Aorta (tissue), 5 donors: ENCODE measurements around the gene NPL. TPM values are rescaled to one million over a fixed set of nuclear protein-coding genes. Genes with fewer than 3 reads are reported as not detected.

Source experiments
- ATAC-seq: fragments of 200-7000 bp; cut with Tn5 transposase; one replicate; pipeline ENCODE4 v1.9.1; 2022; ENCODE audit warnings: moderate library complexity; ENCODE audit not compliant: low FRiP score
- DNase-seq, 2 donors: peaks; one replicate each; pipeline ENCODE4 v3.0.0-alpha.2; 2020
- H3K27ac ChIP-seq, 2 donors: one replicate each; pipeline ENCODE4 v1.5.1; 2013; ENCODE audit warnings: low read length in 2 of 2, mild to moderate bottlenecking in 2 of 2, moderate library complexity in 2 of 2, control low read depth in 1 of 2, inconsistent platforms in 1 of 2, low read depth in 1 of 2
- H3K27me3 ChIP-seq, 2 donors: one replicate each; pipeline ENCODE4 v1.6.1; 2013; ENCODE audit warnings: control low read depth in 1 of 2, low read length in 1 of 2, mild to moderate bottlenecking in 1 of 2, moderate library complexity in 1 of 2; ENCODE audit not compliant: insufficient read depth in 2 of 2, control insufficient read depth in 1 of 2
- H3K36me3 ChIP-seq, 2 donors: one replicate each; pipeline ENCODE4 v1.6.1; 2013; ENCODE audit warnings: control low read depth in 1 of 2, low read length in 1 of 2, mild to moderate bottlenecking in 1 of 2; ENCODE audit not compliant: insufficient read depth in 2 of 2, control insufficient read depth in 1 of 2
- H3K4me1 ChIP-seq, 2 donors: one replicate each; pipeline ENCODE4 v1.6.1; 2013; ENCODE audit warnings: low read length in 2 of 2, control low read depth in 1 of 2, mild to moderate bottlenecking in 1 of 2, moderate library complexity in 1 of 2; ENCODE audit not compliant: insufficient read depth in 2 of 2, control insufficient read depth in 1 of 2
- H3K4me3 ChIP-seq, 2 donors: one replicate each; pipeline ENCODE4 v1.5.1; 2013; ENCODE audit warnings: low read length in 2 of 2, control low read depth in 1 of 2, mild to moderate bottlenecking in 1 of 2
- H3K9me3 ChIP-seq: one replicate; pipeline ENCODE4 v1.6.1; 2013; ENCODE audit warnings: mild to moderate bottlenecking, low read length; ENCODE audit not compliant: control insufficient read depth
- WGBS, 2 donors: extraction: QIAGEN DNeasy Blood & Tissue Kit; methylation state at CpG; one replicate each; pipeline ENCODE4 v1.1.7; 2013; 5-methylcytosine and 5-hydroxymethylcytosine counted together
- intact Hi-C, 2 donors: fragments of 100-400 bp; cut with DNase I; formaldehyde crosslinking; loops; one replicate each; pipeline versions ENCODE4 v1.14.2 to v1.15.0; 2022
- polyA plus RNA-seq, 2 donors: library from polyadenylated mRNA; stranded (reverse); fragments of 200-250 nt; gene quantifications; one replicate each; pipeline ENCODE4 v1.2.3, GENCODE V29; 2013
- total RNA-seq, 2 donors: library from RNA; stranded (reverse); fragmentation: NEBNext Ultra II Directional; extraction: Animal tissue kit (Norgen Biotek cat#: 25700); gene quantifications; one replicate each; pipeline ENCODE4 v1.2.1, GENCODE V29; 2021
- donor health status: healthy with polysubstance abuse.
- donor health status: Bipolar disorder and iron deficiency.
- donor health status: DM: no; HTN: no; CAD: no.
- donor health status: DM: no; HTN: no; CAD: no.
- donor health status: DM: yes; HTN: yes; CAD: no.

The NPL gene
- total and polyA plus RNA-seq, 4 donors: 4.8 to 36.6 (median 15.4) TPM

GRCh38 chr1:182761396-182762395, 27.9 kb upstream of the NPL start:
- Histone ChIP-seq H3K9me3 (no peaks in the 10 kb centered on the region), H3K27me3 (no peaks in the 10 kb centered on the region), H3K36me3 (no peaks in the 10 kb centered on the region), H3K4me1 (peaks cover 0 to 3% of the 10 kb centered on the region in 2 donors), H3K27ac (no peak overlapping the region), H3K4me3 (no peak overlapping the region)
- intact Hi-C loops: no loop called here
- no peak for ATAC-seq
- no peak for DNase-seq
- WGBS, 2 donors: 84 to 85% methylated on average over 4 of the region's 4 CpGs

DNA sequence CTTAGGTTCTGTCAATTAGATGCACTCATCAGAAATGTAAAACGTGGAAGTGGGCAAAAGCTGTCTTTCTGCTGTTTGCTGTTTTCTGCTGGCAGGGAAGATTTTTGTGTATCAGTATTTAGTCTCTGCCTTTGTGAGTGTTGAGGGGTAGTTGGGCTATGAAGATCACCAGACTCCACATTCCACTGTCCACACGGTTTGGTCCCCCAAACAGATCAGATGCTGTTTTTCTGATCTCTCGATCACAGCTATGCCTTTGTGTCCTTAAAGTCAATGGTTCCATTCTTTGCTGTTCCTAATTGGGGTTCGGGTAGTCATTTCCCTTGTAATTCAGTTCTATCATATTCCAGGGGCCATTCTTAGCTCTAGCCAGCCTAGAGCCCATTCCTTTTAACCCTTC, 27.0 kb upstream of the NPL start:
- Histone ChIP-seq H3K27ac (no peak overlapping the region), H3K9me3 (no peaks in the 10 kb centered on the region), H3K36me3 (no peaks in the 10 kb centered on the region), H3K27me3 (no peaks in the 10 kb centered on the region), H3K4me3 (no peak overlapping the region), H3K4me1 (peaks cover 0 to 3% of the 10 kb centered on the region in 2 donors)
- 91 to 95% methylated on average over 4 of the region's 4 CpGs for WGBS, 2 donors
- ATAC-seq (no peak), DNase-seq (no peak)
- intact Hi-C loops: no loop called here

GRCh38 chr1:182764029-182764727, 25.4 kb upstream of the NPL start:
- WGBS, 2 donors: 75 to 84% methylated on average over 4 of the region's 4 CpGs
- H3K27ac ChIP-seq: no peak overlapping the region
- no peak overlapping the region for H3K4me3 ChIP-seq
- H3K36me3 ChIP-seq: no peaks in the 10 kb centered on the region
- ATAC-seq: no peak
- no peaks in the 10 kb centered on the region for H3K27me3 ChIP-seq
- intact Hi-C loops: no loop called here
- DNase-seq: no peak
- H3K9me3 ChIP-seq: no peaks in the 10 kb centered on the region
- peaks cover 0 to 3% of the 10 kb centered on the region in 2 donors for H3K4me1 ChIP-seq

DNA sequence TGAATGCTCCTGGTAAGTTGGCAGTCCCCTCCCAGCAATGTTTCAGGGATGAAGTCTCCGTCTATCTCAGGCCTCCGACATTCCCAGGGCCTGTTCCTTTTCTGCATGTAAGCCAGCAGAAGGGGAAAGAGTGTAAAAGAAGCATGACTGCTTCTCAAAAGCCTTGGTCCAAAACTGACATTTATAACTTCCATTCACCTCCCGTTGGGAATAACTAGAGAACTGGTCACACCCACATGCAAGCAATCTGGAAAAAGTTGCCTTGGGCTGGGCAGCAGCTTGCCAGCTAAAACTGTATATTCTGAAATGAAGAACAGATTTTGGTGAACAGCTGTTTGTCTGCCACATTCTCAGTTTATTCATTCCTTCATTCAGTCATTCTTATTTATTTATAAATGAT, 24.2 kb upstream of the NPL start:
- peaks cover 0 to 3% of the 10 kb centered on the region in 2 donors for H3K4me1 ChIP-seq
- no peaks in the 10 kb centered on the region for H3K36me3 ChIP-seq
- H3K4me3 ChIP-seq: no peak overlapping the region
- no peaks in the 10 kb centered on the region for H3K27me3 ChIP-seq
- ATAC-seq: no peak
- no peak overlapping the region for H3K27ac ChIP-seq
- H3K9me3 ChIP-seq: no peaks in the 10 kb centered on the region
- intact Hi-C loops: no loop called here
- DNase-seq: no peak
- whole genome bisulfite sequencing, 2 donors: 9 to 26% methylated on average over 3 of the region's 3 CpGs

- intact Hi-C loops: no loop called here
- H3K4me1 ChIP-seq: peaks cover 0 to 3% of the 10 kb centered on the region in 2 donors
- H3K4me3 ChIP-seq: no peak overlapping the region
- no peak for ATAC-seq
- no peaks in the 10 kb centered on the region for H3K9me3 ChIP-seq
- no peaks in the 10 kb centered on the region for H3K27me3 ChIP-seq
- H3K27ac ChIP-seq: no peak overlapping the region
- 96 to 99% methylated on average over 2 of the region's 2 CpGs for WGBS, 2 donors
- H3K36me3 ChIP-seq: no peaks in the 10 kb centered on the region
- DNase-seq: no peak
Observed at GRCh38 chr1:182766050-182766449, 23.5 kb upstream of the NPL start.

DNA sequence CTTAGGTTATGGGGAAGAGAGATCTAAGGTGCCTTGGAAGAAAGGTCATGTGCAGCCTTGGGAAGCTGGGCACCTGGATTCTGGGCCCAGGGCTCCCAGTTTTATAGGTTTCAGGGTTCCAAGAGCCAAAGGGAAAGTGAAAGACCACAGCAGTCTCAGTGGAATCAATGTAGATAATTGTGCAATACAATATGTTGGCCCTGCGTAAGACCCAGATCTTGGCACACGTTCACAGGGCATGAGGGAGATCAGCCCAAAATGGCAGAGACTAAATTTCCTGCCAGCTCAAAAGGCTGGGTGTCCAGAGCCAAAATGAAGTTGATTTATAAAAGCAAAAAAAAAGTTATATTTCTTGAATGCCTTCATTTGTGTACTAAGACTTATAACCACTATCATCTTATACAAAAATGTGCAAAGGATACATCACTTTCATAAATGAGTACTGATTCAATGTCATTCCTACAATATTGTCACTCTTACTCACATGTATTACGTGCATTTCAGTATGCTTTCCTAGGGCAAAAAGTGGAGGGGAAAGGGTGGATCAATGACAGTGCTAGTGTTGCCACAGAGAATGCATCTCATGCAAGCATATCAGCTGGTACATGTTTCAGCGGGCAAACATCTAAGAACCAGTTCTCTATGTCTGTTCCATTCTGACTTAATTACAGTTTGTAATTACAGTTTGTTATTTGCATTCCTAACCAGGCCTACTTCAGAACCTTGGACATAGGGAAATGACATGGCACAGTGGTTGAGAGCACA, 22.5 kb upstream of the NPL start:
- H3K4me3 ChIP-seq: no peak overlapping the region
- ATAC-seq (no peak), DNase-seq (no peak)
- no peak overlapping the region for H3K27ac ChIP-seq
- intact Hi-C loops: no loop called here
- H3K4me1 ChIP-seq: peaks cover 0 to 2% of the 10 kb centered on the region in 2 donors
- no peaks in the 10 kb centered on the region for H3K27me3 ChIP-seq
- no peaks in the 10 kb centered on the region for H3K9me3 ChIP-seq
- WGBS, 2 donors: 92 to 93% methylated on average over 4 of the region's 4 CpGs
- H3K36me3 ChIP-seq: no peaks in the 10 kb centered on the region

GRCh38 chr1:182768963-182769362, 20.6 kb upstream of the NPL start:
- DNase-seq (no peak), ATAC-seq (no peak)
- 43 to 50% methylated on average over 2 of the region's 2 CpGs for WGBS, 2 donors

GRCh38 chr1:182770232-182770631, 19.3 kb upstream of the NPL start:
- H3K9me3 ChIP-seq: no peaks in the 10 kb centered on the region
- H3K36me3 ChIP-seq: no peaks in the 10 kb centered on the region
- no peaks in the 10 kb centered on the region for H3K27me3 ChIP-seq
- DNase-seq: no peak
- intact Hi-C loops: no loop called here
- no peak for ATAC-seq
- no peak overlapping the region for H3K27ac ChIP-seq
- no peak overlapping the region for H3K4me3 ChIP-seq
- H3K4me1 ChIP-seq: peaks cover 0 to 1% of the 10 kb centered on the region in 2 donors
- 78 to 88% methylated on average over 2 of the region's 2 CpGs for WGBS, 2 donors

More at GRCh38 chr1:182768963-182769362, 20.6 kb upstream of the NPL start:
- Histone ChIP-seq H3K27me3 (no peaks in the 10 kb centered on the region), H3K36me3 (no peaks in the 10 kb centered on the region), H3K4me1 (peaks cover 0 to 1% of the 10 kb centered on the region in 2 donors), H3K4me3 (no peak overlapping the region), H3K27ac (no peak overlapping the region), H3K9me3 (no peaks in the 10 kb centered on the region)
- intact Hi-C loops: no loop called here
